Osteocyte (in vitro differentiated cells): ENCODE results near the gene VANGL1. TPM values are rescaled to one million over a fixed set of nuclear protein-coding genes. Genes with fewer than 3 reads are reported as not detected.

ENCODE experiments used
- DNase-seq: peaks from one replicate; pipeline ENCODE4 v3.0.0; 2021; ENCODE audit warnings: mixed read lengths; ENCODE audit not compliant: unreplicated experiment; ENCODE audit errors: extremely low spot score
- H3K27ac Mint-ChIP-seq: one replicate; pipeline ENCODE4 v1.8.0; 2021; ENCODE audit warnings: mild to moderate bottlenecking, mixed read lengths; ENCODE audit not compliant: unreplicated experiment
- H3K27me3 Mint-ChIP-seq: one replicate; pipeline ENCODE4 v1.8.0; 2021; ENCODE audit warnings: mixed read lengths; ENCODE audit not compliant: unreplicated experiment
- H3K36me3 Mint-ChIP-seq: one replicate; pipeline ENCODE4 v1.8.0; 2021; ENCODE audit warnings: mixed read lengths; ENCODE audit not compliant: unreplicated experiment
- H3K4me1 Mint-ChIP-seq: one replicate; pipeline ENCODE4 v1.8.0; 2021; ENCODE audit warnings: mixed read lengths; ENCODE audit not compliant: unreplicated experiment
- H3K4me3 Mint-ChIP-seq: one replicate; pipeline ENCODE4 v1.8.0; 2021; ENCODE audit warnings: mild to moderate bottlenecking, moderate library complexity, mixed read lengths; ENCODE audit not compliant: unreplicated experiment
- H3K9me3 Mint-ChIP-seq: one replicate; pipeline ENCODE4 v1.8.0; 2021; ENCODE audit warnings: mixed read lengths; ENCODE audit not compliant: unreplicated experiment
- total RNA-seq: library from RNA; stranded (reverse); gene quantifications from 2 replicates; pipeline ENCODE4 v1.2.1, GENCODE V29; 2021
- TF ChIP-seq, protein P1 (sequence below): fragments of 200-600 bp; sonication (generic); IDR thresholded peaks from 2 replicates; pipeline ENCODE4 v1.5.0; 2021; ENCODE audit warnings: antibody characterized with exemption, mild to moderate bottlenecking, moderate library complexity

Gene VANGL1
- total RNA-seq, 1 donor from 2014 or later = 16.2 TPM

GRCh38 chr1:115732316-115732715 lies 90.5 kb downstream of the VANGL1 start:
- Mint-ChIP-seq H3K36me3 (no peaks in the 10 kb centered on the region), H3K9me3 (no peaks in the 10 kb centered on the region), H3K4me3 (no peak overlapping the region), H3K27ac (no peak overlapping the region), H3K4me1 (peaks cover 10% of the 10 kb centered on the region), H3K27me3 (peaks cover 19% of the 10 kb centered on the region)
- no peak for DNase-seq
- TF ChIP-seq, protein P1, sequence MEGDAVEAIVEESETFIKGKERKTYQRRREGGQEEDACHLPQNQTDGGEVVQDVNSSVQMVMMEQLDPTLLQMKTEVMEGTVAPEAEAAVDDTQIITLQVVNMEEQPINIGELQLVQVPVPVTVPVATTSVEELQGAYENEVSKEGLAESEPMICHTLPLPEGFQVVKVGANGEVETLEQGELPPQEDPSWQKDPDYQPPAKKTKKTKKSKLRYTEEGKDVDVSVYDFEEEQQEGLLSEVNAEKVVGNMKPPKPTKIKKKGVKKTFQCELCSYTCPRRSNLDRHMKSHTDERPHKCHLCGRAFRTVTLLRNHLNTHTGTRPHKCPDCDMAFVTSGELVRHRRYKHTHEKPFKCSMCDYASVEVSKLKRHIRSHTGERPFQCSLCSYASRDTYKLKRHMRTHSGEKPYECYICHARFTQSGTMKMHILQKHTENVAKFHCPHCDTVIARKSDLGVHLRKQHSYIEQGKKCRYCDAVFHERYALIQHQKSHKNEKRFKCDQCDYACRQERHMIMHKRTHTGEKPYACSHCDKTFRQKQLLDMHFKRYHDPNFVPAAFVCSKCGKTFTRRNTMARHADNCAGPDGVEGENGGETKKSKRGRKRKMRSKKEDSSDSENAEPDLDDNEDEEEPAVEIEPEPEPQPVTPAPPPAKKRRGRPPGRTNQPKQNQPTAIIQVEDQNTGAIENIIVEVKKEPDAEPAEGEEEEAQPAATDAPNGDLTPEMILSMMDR = no peak

- no peak for DNase-seq
- H3K27ac Mint-ChIP-seq = no peak overlapping the region
- no peaks in the 10 kb centered on the region for H3K36me3 Mint-ChIP-seq
- H3K27me3 Mint-ChIP-seq = peaks cover 39% of the 10 kb centered on the region
- no peaks in the 10 kb centered on the region for H3K4me1 Mint-ChIP-seq
- TF ChIP-seq, protein P1 = no peak
- H3K4me3 Mint-ChIP-seq = no peak overlapping the region
- no peaks in the 10 kb centered on the region for H3K9me3 Mint-ChIP-seq
Measured at GRCh38 chr1:115740811-115741210, 99.0 kb downstream of the VANGL1 start.

GRCh38 chr1:115744646-115745275 lies 103.0 kb downstream of the VANGL1 start:
- no peak for DNase-seq
- Mint-ChIP-seq H3K27me3 (peaks cover 41% of the 10 kb centered on the region), H3K4me3 (no peak overlapping the region), H3K27ac (no peak overlapping the region), H3K9me3 (no peaks in the 10 kb centered on the region), H3K4me1 (peaks cover 7% of the 10 kb centered on the region), H3K36me3 (no peaks in the 10 kb centered on the region)
- TF ChIP-seq, protein P1 = no peak

- H3K9me3 Mint-ChIP-seq = no peaks in the 10 kb centered on the region
- no peak overlapping the region for H3K27ac Mint-ChIP-seq
- H3K27me3 Mint-ChIP-seq = peaks cover 31% of the 10 kb centered on the region
- peaks cover 7% of the 10 kb centered on the region for H3K4me1 Mint-ChIP-seq
- TF ChIP-seq, protein P1 = no peak
- DNase-seq = no peak
- no peaks in the 10 kb centered on the region for H3K36me3 Mint-ChIP-seq
- no peak overlapping the region for H3K4me3 Mint-ChIP-seq
Measured at GRCh38 chr1:115746021-115746690, 104.4 kb downstream of the VANGL1 start.

Other genes with a start within 250 kb of the VANGL1 start
- not detected in 2 replicates for gene CASQ2, start 126.7 kb downstream of the VANGL1 start, total RNA-seq
- not detected in 2 replicates for gene NHLH2, start 199.2 kb downstream of the VANGL1 start, total RNA-seq